A549 (cell line): ENCODE results near the gene CRYGB. TPM values are rescaled to one million over a fixed set of nuclear protein-coding genes. Genes with fewer than 3 reads are reported as not detected.
"Not testable (repeated sequence)": the region's sequence is repeated elsewhere in the genome, so short reads cannot be mapped to it uniquely, and the experiment has no call there.

ENCODE experiments used
- ATAC-seq, 2 experiments: fragments of 200-7000 bp in 1 of 2; fragments of >200 bp in 1 of 2; cut with Nextera tagmentation in 1 of 2; cut with Tn5 transposase in 1 of 2; 3 replicates each; pipeline versions ENCODE4 v1.8.0 to v1.9.1; 2018 to 2020; ENCODE audit warnings: mild to moderate bottlenecking in 1 of 2, moderate library complexity in 1 of 2
- CTCF ChIA-PET: fragments of 300-600 bp; sonication (Branson Sonifier 250); formaldehyde crosslinking; extraction: SDS; loops from one replicate; lab custom pipeline; 2021; ENCODE audit warnings: antibody characterized with exemption, inconsistent platforms; lab: Yijun Ruan, JAX
- POLR2A ChIA-PET: fragments of 350-600 bp; formaldehyde crosslinking; extraction: SDS; loops from one replicate; lab custom pipeline; 2021; ENCODE audit warnings: antibody characterized with exemption, inconsistent platforms; lab: Yijun Ruan, JAX
- DNase-seq, 2 experiments: peaks; one replicate each; pipeline versions ENCODE4 v3.0.0 to v3.0.0-alpha.2; 2011 to 2016; ENCODE audit warnings: low read depth in 1 of 2, low spot score in 1 of 2
- FAIRE-seq: peaks from 2 replicates; lab custom pipeline; 2011; peaks lifted over from hg19 to GRCh38; lab: Jason Lieb, UNC
- H3K27ac ChIP-seq, 2 experiments: fragments of >200 bp; sonication (Bioruptor Twin); formaldehyde crosslinking; 3 replicates each; pipeline ENCODE4 v1.5.1; 2016 to 2017
- H3K4me1 ChIP-seq: fragments of >200 bp; sonication (Bioruptor Twin); formaldehyde crosslinking; 3 replicates; pipeline ENCODE4 v1.6.1; 2016
- H3K4me2 ChIP-seq: fragments of >200 bp; sonication (Bioruptor Twin); formaldehyde crosslinking; 3 replicates; pipeline ENCODE4 v1.6.1; 2016
- H3K4me3 ChIP-seq: fragments of >200 bp; sonication (Bioruptor Twin); formaldehyde crosslinking; 3 replicates; pipeline ENCODE4 v1.5.1; 2016
- H3K9me3 ChIP-seq: fragments of >200 bp; sonication (Bioruptor Twin); formaldehyde crosslinking; 3 replicates; pipeline ENCODE4 v1.6.1; 2016
- ATOH8 ChIP-seq: fragments of 250-450 bp; sonication (Bioruptor Pico); IDR thresholded peaks from 2 replicates; pipeline ENCODE4 v1.5.0; 2020; ENCODE audit warnings: low read depth, mild to moderate bottlenecking, moderate library complexity
- CTCF ChIP-seq: fragments of >200 bp; sonication (Bioruptor Twin); formaldehyde crosslinking; IDR thresholded peaks from 3 replicates; pipeline ENCODE4 v1.5.1; 2016
- EHF ChIP-seq: fragments of 250-450 bp; sonication (Bioruptor Pico); IDR thresholded peaks from 2 replicates; pipeline ENCODE4 v1.5.0; 2020; ENCODE audit warnings: mild to moderate bottlenecking
- FOSB ChIP-seq: fragments of 250-450 bp; sonication (Bioruptor Pico); IDR thresholded peaks from 2 replicates; pipeline ENCODE4 v1.5.0; 2020; ENCODE audit warnings: mild to moderate bottlenecking, moderate library complexity
- HES2 ChIP-seq: fragments of >200 bp; sonication (Bioruptor Twin); formaldehyde crosslinking; IDR thresholded peaks from 2 replicates; pipeline ENCODE4 v1.6.1; 2016
- HMGXB4 ChIP-seq: fragments of 250-450 bp; sonication (Bioruptor Pico); IDR thresholded peaks from 2 replicates; pipeline ENCODE4 v1.5.0; 2021; ENCODE audit warnings: mild to moderate bottlenecking, moderate library complexity, borderline replicate concordance
- JUNB ChIP-seq: fragments of >200 bp; sonication (Bioruptor Twin); formaldehyde crosslinking; IDR thresholded peaks from 2 replicates; pipeline ENCODE4 v1.6.1; 2016
- MAZ ChIP-seq: fragments of 150-350 bp; IDR thresholded peaks from 2 replicates; pipeline ENCODE4 v1.6.1; 2014; ENCODE audit warnings: antibody characterized with exemption, low read depth, low read length, borderline replicate concordance
- NFE2L2 ChIP-seq: fragments of 150-350 bp; conservative IDR thresholded peaks from 2 replicates; pipeline ENCODE4 v1.6.1; 2014; ENCODE audit warnings: low read length
- NR3C1 ChIP-seq: fragments of >200 bp; sonication (Bioruptor Twin); formaldehyde crosslinking; IDR thresholded peaks from 3 replicates; pipeline ENCODE4 v1.6.1; 2017
- POLR2A ChIP-seq: IDR thresholded peaks from 2 replicates; pipeline ENCODE4 v1.6.1; 2012; ENCODE audit warnings: mild to moderate bottlenecking, low read length
- RAD21 ChIP-seq, 2 experiments: fragments of >200 bp in 1 of 2; sonication (Bioruptor Twin) in 1 of 2; formaldehyde crosslinking in 1 of 2; IDR thresholded peaks in 1 of 2; conservative IDR thresholded peaks in 1 of 2; 2 replicates in 1 of 2; 3 replicates in 1 of 2; pipeline ENCODE4 v1.6.1; 2012 to 2018; ENCODE audit warnings: inconsistent platforms in 1 of 2
- RARB ChIP-seq: fragments of 250-450 bp; sonication (Bioruptor Pico); IDR thresholded peaks from 2 replicates; pipeline ENCODE4 v1.8.0; 2021; ENCODE audit warnings: mild to moderate bottlenecking, moderate library complexity
- REST ChIP-seq: fragments of 200-600 bp; sonication (generic); IDR thresholded peaks from 2 replicates; pipeline ENCODE4 v1.6.1; 2016; ENCODE audit warnings: antibody characterized with exemption, mild to moderate bottlenecking, moderate library complexity
- TFCP2L1 ChIP-seq: fragments of 250-450 bp; sonication (Bioruptor Pico); IDR thresholded peaks from 2 replicates; pipeline ENCODE4 v1.5.0; 2021; ENCODE audit warnings: mild to moderate bottlenecking
- USF2 ChIP-seq: fragments of 450-650 bp; IDR thresholded peaks from 2 replicates; pipeline ENCODE4 v1.6.1; 2014; ENCODE audit warnings: antibody characterized with exemption
- ZFP36 ChIP-seq: fragments of 450-650 bp; IDR thresholded peaks from 2 replicates; pipeline ENCODE4 v1.6.1; 2014; ENCODE audit warnings: borderline replicate concordance; ENCODE audit not compliant: partially characterized antibody
- WGBS: methylation state at CpG from one replicate; pipeline ENCODE4 v1.1.6; 2017; ENCODE audit errors: missing lambda C conversion rate; 5-methylcytosine and 5-hydroxymethylcytosine counted together
- polyA plus RNA-seq, 4 experiments: library from polyadenylated mRNA; depleted of rRNA in 3 of 4; stranded (reverse); fragments of >200 nt; fragmentation: RNase III in 1 of 4; extraction: RNeasy Plus Mini Kit Qiagen cat#74134 plus additional on column Dnase treatment in 1 of 4; gene quantifications; 2 replicates in 3 of 4; 3 replicates in 1 of 4; pipeline ENCODE4 v1.2.3, GENCODE V29; 2011 to 2017

CRYGB gene
- polyA plus RNA-seq, 2 of the 4 experiments (the other 2 are of a cell fraction) = not detected

- peak in 1 of 2 experiments; percentile 44; a peak in 2 of 6 replicates for ATAC-seq
- H3K4me1 ChIP-seq = no peaks in the 10 kb centered on the region
- ChIA-PET CTCF (no interaction called here), POLR2A (no interaction called here)
- no peaks in the 10 kb centered on the region for H3K9me3 ChIP-seq
- no peak for FAIRE-seq
- H3K4me2 ChIP-seq = no peak overlapping the region
- H3K4me3 ChIP-seq = no peak overlapping the region
- DNase-seq = no peak
- no peak overlapping the region for H3K27ac ChIP-seq
- WGBS = 42% methylated on average over 7 of the region's 7 CpGs
- TF ChIP-seq NR3C1 (no peak), USF2 (no peak), MAZ (no peak), TFCP2L1 (CRISPR knock-in tag) (no peak), HMGXB4 (no peak), NFE2L2 (no peak), POLR2A (no peak), RARB (CRISPR knock-in tag) (no peak), CTCF (no peak)
- TF ChIP-seq, all 56 proteins: peak for 0
These were observed 33.0 kb downstream of the CRYGB start for GRCh38 chr2:208112969-208113368.

GRCh38 chr2:208112273-208112745 is 33.6 kb downstream of the CRYGB start:
- POLR2A ChIA-PET = not testable (repeated sequence)

GRCh38 chr2:208103616-208104015 is 42.3 kb downstream of the CRYGB start:
- 83% methylated on average over 3 of the region's 3 CpGs for WGBS
- Histone ChIP-seq H3K27ac (no peak overlapping the region), H3K4me3 (no peak overlapping the region), H3K4me2 (no peak overlapping the region), H3K4me1 (peaks cover 5% of the 10 kb centered on the region; the same call in 1 of the 3 replicates), H3K9me3 (no peaks in the 10 kb centered on the region)
- ChIA-PET POLR2A (no interaction called here), CTCF (interaction anchor here (0.9 to 3.1 kb wide), 5 partner anchors 40 to 362 kb away, joined by 3 to 27 read pairs (median 4); partner anchors contain the start of gene IDH1)
- DNase-seq (no peak), ATAC-seq (no peak), FAIRE-seq (no peak)
- TF ChIP-seq JUNB (no peak), ATOH8 (CRISPR knock-in tag) (no peak), POLR2A (no peak), RAD21 (conservative IDR thresholded peaks at IDR 0.05 in 1 of 2, IDR thresholded peaks at IDR 0.05 in 1 of 2) (no peak), EHF (CRISPR knock-in tag) (no peak), HES2 (no peak), REST (no peak), FOSB (CRISPR knock-in tag) (no peak), ZFP36 (no peak)

More at GRCh38 chr2:208112273-208112745, 33.6 kb downstream of the CRYGB start:
- CTCF ChIA-PET = interaction anchor here (2.3 kb wide), 1 partner anchor 10 kb away, joined by 12 read pairs; no protein-coding TSS in a partner anchor
- 92% methylated on average over 32 of the region's 36 CpGs for WGBS
- H3K4me2 ChIP-seq, H3K27ac ChIP-seq, FAIRE-seq, DNase-seq, H3K9me3 ChIP-seq, ATAC-seq, H3K4me3 ChIP-seq, H3K4me1 ChIP-seq: not testable (repeated sequence)
